SU-DHL-6 (cell line): ENCODE data around the gene LRRC46.

Source experiments
- H2AFZ ChIP-seq: fragments of 200-600 bp; sonication (generic); 2 replicates; pipeline ENCODE4 v1.6.1; 2014; ENCODE audit warnings: low read depth, mild to moderate bottlenecking, moderate library complexity, mixed read lengths, antibody characterized with exemption, low read length; ENCODE audit not compliant: severe bottlenecking
- H3F3A ChIP-seq: fragments of 200-600 bp; shearing (Covaris generic); 2 replicates; pipeline ENCODE4 v1.6.0; 2016; ENCODE audit warnings: antibody characterized with exemption, mild to moderate bottlenecking; ENCODE audit not compliant: insufficient read depth
- H3K27ac ChIP-seq: fragments of 200-600 bp; sonication (generic); 2 replicates; pipeline ENCODE4 v1.5.1; 2016; ENCODE audit warnings: low read depth, mild to moderate bottlenecking, low read length, moderate library complexity, mixed read lengths
- H3K27me3 ChIP-seq: fragments of 200-600 bp; sonication (generic), shearing (Covaris generic); 2 replicates; pipeline ENCODE4 v1.6.0; 2014; ENCODE audit warnings: mild to moderate bottlenecking, low read length
- H3K36me3 ChIP-seq: fragments of 200-600 bp; sonication (generic); 2 replicates; pipeline ENCODE4 v1.6.1; 2014; ENCODE audit warnings: mild to moderate bottlenecking, low read length, mixed read lengths
- H3K4me2 ChIP-seq: fragments of 300-600, 200-600 bp; shearing (Covaris generic), sonication (generic); 2 replicates; pipeline ENCODE4 v1.6.0; 2014; ENCODE audit warnings: low read length, low read depth, mild to moderate bottlenecking; ENCODE audit not compliant: poor library complexity, severe bottlenecking
- H3K4me3 ChIP-seq: fragments of 200-600 bp; sonication (generic); 2 replicates; pipeline ENCODE4 v1.5.1; 2014; ENCODE audit warnings: antibody characterized with exemption, low read length, mild to moderate bottlenecking, mixed read lengths; ENCODE audit not compliant: insufficient read depth, poor library complexity, severe bottlenecking
- H3K79me2 ChIP-seq: fragments of 200-600 bp; sonication (generic); 2 replicates; pipeline ENCODE4 v1.6.1; 2014; ENCODE audit warnings: mild to moderate bottlenecking, low read length, moderate library complexity; ENCODE audit not compliant: insufficient read depth
- H3K9ac ChIP-seq: fragments of 200-600 bp; sonication (generic); 2 replicates; pipeline ENCODE4 v1.7.0; 2014; ENCODE audit warnings: mild to moderate bottlenecking, low read length
- H3K9me2 ChIP-seq: fragments of 200-600 bp; sonication (generic); replicated peaks from 2 replicates; pipeline ENCODE4 v1.6.1; 2014; ENCODE audit warnings: low read length; ENCODE audit not compliant: insufficient read depth
- H3K9me3 ChIP-seq: fragments of 200-600 bp; sonication (generic); 2 replicates; pipeline ENCODE4 v1.6.1; 2014; ENCODE audit warnings: low read length, mixed read lengths; ENCODE audit not compliant: insufficient read depth
- H4K20me1 ChIP-seq: fragments of 200-600 bp; sonication (generic); 2 replicates; pipeline ENCODE4 v1.6.1; 2014; ENCODE audit warnings: low read depth, mild to moderate bottlenecking, antibody characterized with exemption, low read length, moderate library complexity, mixed read lengths
- CTCF ChIP-seq: fragments of 200-600 bp; sonication (generic); IDR thresholded peaks from one replicate; pipeline ENCODE4 v1.5.1; 2017; ENCODE audit warnings: antibody characterized with exemption, mild to moderate bottlenecking, low read length, moderate library complexity; ENCODE audit not compliant: insufficient read depth, poor library complexity, severe bottlenecking
- EZH2phosphoT487 ChIP-seq: fragments of 200-600 bp; sonication (generic), shearing (Covaris generic); conservative IDR thresholded peaks from 2 replicates; pipeline ENCODE4 v1.6.1; 2018; ENCODE audit warnings: mild to moderate bottlenecking, antibody characterized with exemption, low read length, moderate library complexity, mixed read lengths

The LRRC46 gene

GRCh38 chr17:47821424-47822391, 9.8 kb upstream of the LRRC46 start, which contains the start of gene OSBPL7:
TSS of gene OSBPL7 (minus strand) at chr17:47821794. CDS start at chr17:47820278, 1,516 bp downstream.
- no peaks in the 10 kb centered on the region for H3K9me2 ChIP-seq
- H3K79me2 ChIP-seq: peaks cover 12% of the 10 kb centered on the region; the same call in 1 of the 2 replicates
- H3K9ac ChIP-seq: peak within 1 kb of the TSS; percentile 80
- no peaks in the 10 kb centered on the region for H3K9me3 ChIP-seq
- no peak for TF ChIP-seq EZH2phosphoT487
- peak; percentile 83 for TF ChIP-seq CTCF
- H3K27ac ChIP-seq: 0 out of 2 replicates have a peak within 1 kb of the TSS, but pooled peaks have one; percentile 1
- no peaks in the 10 kb centered on the region for H3K36me3 ChIP-seq
- peak within 1 kb of the TSS; percentile 47 for H2AFZ ChIP-seq
- H3F3A ChIP-seq: no peaks in the 10 kb centered on the region
- H4K20me1 ChIP-seq: no peaks in the 10 kb centered on the region
- peak within 1 kb of the TSS; percentile 87 for H3K4me2 ChIP-seq
- no peaks in the 10 kb centered on the region for H3K27me3 ChIP-seq
- H3K4me3 ChIP-seq: peak within 1 kb of the TSS; percentile 78

GRCh38 chr17:47822785-47823184, 8.7 kb upstream of the LRRC46 start:
- H3K9me2 ChIP-seq: no peaks in the 10 kb centered on the region
- H3K4me2 ChIP-seq: no peak overlapping the region
- H3K36me3 ChIP-seq: peaks cover 2% of the 10 kb centered on the region; the same call in 1 of the 2 replicates
- peaks cover 12% of the 10 kb centered on the region; the same call in 1 of the 2 replicates for H3K79me2 ChIP-seq
- no peaks in the 10 kb centered on the region for H3K27me3 ChIP-seq
- no peak overlapping the region for H2AFZ ChIP-seq
- no peaks in the 10 kb centered on the region for H3K9me3 ChIP-seq
- no peaks in the 10 kb centered on the region for H4K20me1 ChIP-seq
- no peak for TF ChIP-seq CTCF
- TF ChIP-seq EZH2phosphoT487: no peak
- H3F3A ChIP-seq: no peaks in the 10 kb centered on the region
- peak overlapping the region; percentile 80; the same call in 1 of the 2 replicates for H3K9ac ChIP-seq
- H3K27ac ChIP-seq: no peak overlapping the region
- no peak overlapping the region for H3K4me3 ChIP-seq

- Histone ChIP-seq H3K36me3 (peaks cover 2% of the 10 kb centered on the region; the same call in 1 of the 2 replicates), H3K4me2 (no peak overlapping the region), H3K9ac (no peak overlapping the region), H2AFZ (no peak overlapping the region), H3K79me2 (peaks cover 12% of the 10 kb centered on the region; the same call in 1 of the 2 replicates), H3K27me3 (no peaks in the 10 kb centered on the region), H3K27ac (no peak overlapping the region), H3K4me3 (no peak overlapping the region), H3K9me2 (no peaks in the 10 kb centered on the region), H3K9me3 (no peaks in the 10 kb centered on the region), H4K20me1 (no peaks in the 10 kb centered on the region), H3F3A (no peaks in the 10 kb centered on the region)
- TF ChIP-seq CTCF (no peak), EZH2phosphoT487 (no peak)
These were observed 8.0 kb upstream of the LRRC46 start for GRCh38 chr17:47823519-47823918.
